CD4-positive, alpha-beta T cell (primary cell): Measurements from ENCODE around the gene GP1BB. TPM values are rescaled to one million over a fixed set of nuclear protein-coding genes. Genes with fewer than 3 reads are reported as not detected.
A peak's percentile ranks its signal among the peaks of the same experiment; 100 is the strongest.

Experiments used
- ATAC-seq: fragments of 200-7000 bp; cut with Tn5 transposase; one replicate; pipeline ENCODE4 v1.10.0; 2022; ENCODE audit warnings: mild to moderate bottlenecking; ENCODE audit not compliant: poor library complexity
- CTCF ChIA-PET: fragments of 350-600 bp; sonication (Branson Sonifier 250); formaldehyde crosslinking; loops from one replicate; lab custom pipeline; 2021; ENCODE audit warnings: antibody characterized with exemption, inconsistent platforms; lab: Charles Lee
- POLR2A ChIA-PET: fragments of 350-600 bp; sonication (Branson Sonifier 250); formaldehyde crosslinking; loops from one replicate; lab custom pipeline; 2021; ENCODE audit warnings: antibody characterized with exemption, inconsistent platforms; lab: Charles Lee
- DNase-seq, 14 experiments: peaks; one replicate each; pipeline ENCODE4 v3.0.0-alpha.2; 2013 to 2020; ENCODE audit warnings: mixed read lengths in 2 of 14
- H3K27ac ChIP-seq, 2 donors: one replicate each; pipeline versions ENCODE4 v1.5.1 to v1.7.0; 2013; ENCODE audit warnings: low read length in 2 of 2, low read depth in 1 of 2, mild to moderate bottlenecking in 1 of 2
- H3K27me3 ChIP-seq, 2 experiments: 1 replicate in 1 of 2; 2 replicates in 1 of 2; pipeline versions ENCODE4 v1.6.1 to v1.7.0; 2013; ENCODE audit warnings: low read length in 2 of 2, control low read depth in 1 of 2, mild to moderate bottlenecking in 1 of 2, moderate library complexity in 1 of 2; ENCODE audit not compliant: insufficient read depth in 2 of 2, control insufficient read depth in 1 of 2
- H3K36me3 ChIP-seq: one replicate; pipeline ENCODE4 v1.6.1; 2013; ENCODE audit warnings: low read length, control low read depth; ENCODE audit not compliant: insufficient read depth
- H3K4me1 ChIP-seq: one replicate; pipeline ENCODE4 v1.6.1; 2013; ENCODE audit warnings: low read length, control low read depth; ENCODE audit not compliant: insufficient read depth
- H3K4me3 ChIP-seq: one replicate; pipeline ENCODE4 v1.5.1; 2013; ENCODE audit warnings: mild to moderate bottlenecking, low read length, moderate library complexity
- H3K9me3 ChIP-seq, 2 experiments: 1 replicate in 1 of 2; 2 replicates in 1 of 2; pipeline versions ENCODE4 v1.6.1 to v1.7.0; 2013; ENCODE audit warnings: low read length in 2 of 2, mild to moderate bottlenecking in 2 of 2, control low read depth in 1 of 2, moderate library complexity in 1 of 2; ENCODE audit not compliant: control insufficient read depth in 1 of 2, insufficient read depth in 1 of 2
- H3K27ac Mint-ChIP-seq: one replicate; pipeline ENCODE4 v1.8.0; 2020; ENCODE audit warnings: mixed read lengths
- H3K27me3 Mint-ChIP-seq: one replicate; pipeline ENCODE4 v1.8.0; 2021; ENCODE audit warnings: mixed read lengths
- H3K36me3 Mint-ChIP-seq: one replicate; pipeline ENCODE4 v1.8.0; 2021; ENCODE audit warnings: low read depth, mixed read lengths
- H3K4me1 Mint-ChIP-seq: one replicate; pipeline ENCODE4 v1.8.0; 2021; ENCODE audit warnings: low read depth, mixed read lengths
- H3K4me3 Mint-ChIP-seq: one replicate; pipeline ENCODE4 v1.8.0; 2020; ENCODE audit warnings: mild to moderate bottlenecking, mixed read lengths
- H3K9me3 Mint-ChIP-seq: one replicate; pipeline ENCODE4 v1.8.0; 2020; ENCODE audit warnings: mixed read lengths
- intact Hi-C, 2 experiments: fragments of 100-400 bp; cut with DNase I in 1 of 2; cut with micrococcal nuclease in 1 of 2; formaldehyde crosslinking; loops; one replicate each; pipeline versions ENCODE4 v1.15.1 to v1.9.0; 2023 to 2025; cut with DNase I, micrococcal nuclease
- total RNA-seq, 174 experiments: library from RNA in 2 of 174; stranded (reverse) in 2 of 174; gene quantifications; one replicate each; pipeline ENCODE4 v1.2.3 and lab custom pipeline; 2021 to 2026
- TF ChIP-seq, protein P1 (sequence below): fragments of 200-600 bp; IDR thresholded peaks from one replicate; pipeline ENCODE4 v1.8.0; 2022; ENCODE audit warnings: antibody characterized with exemption, mild to moderate bottlenecking

The GP1BB gene
- total RNA-seq, 2 experiments from 2014 or later, result 0.22 TPM; not detected in 1

DNA sequence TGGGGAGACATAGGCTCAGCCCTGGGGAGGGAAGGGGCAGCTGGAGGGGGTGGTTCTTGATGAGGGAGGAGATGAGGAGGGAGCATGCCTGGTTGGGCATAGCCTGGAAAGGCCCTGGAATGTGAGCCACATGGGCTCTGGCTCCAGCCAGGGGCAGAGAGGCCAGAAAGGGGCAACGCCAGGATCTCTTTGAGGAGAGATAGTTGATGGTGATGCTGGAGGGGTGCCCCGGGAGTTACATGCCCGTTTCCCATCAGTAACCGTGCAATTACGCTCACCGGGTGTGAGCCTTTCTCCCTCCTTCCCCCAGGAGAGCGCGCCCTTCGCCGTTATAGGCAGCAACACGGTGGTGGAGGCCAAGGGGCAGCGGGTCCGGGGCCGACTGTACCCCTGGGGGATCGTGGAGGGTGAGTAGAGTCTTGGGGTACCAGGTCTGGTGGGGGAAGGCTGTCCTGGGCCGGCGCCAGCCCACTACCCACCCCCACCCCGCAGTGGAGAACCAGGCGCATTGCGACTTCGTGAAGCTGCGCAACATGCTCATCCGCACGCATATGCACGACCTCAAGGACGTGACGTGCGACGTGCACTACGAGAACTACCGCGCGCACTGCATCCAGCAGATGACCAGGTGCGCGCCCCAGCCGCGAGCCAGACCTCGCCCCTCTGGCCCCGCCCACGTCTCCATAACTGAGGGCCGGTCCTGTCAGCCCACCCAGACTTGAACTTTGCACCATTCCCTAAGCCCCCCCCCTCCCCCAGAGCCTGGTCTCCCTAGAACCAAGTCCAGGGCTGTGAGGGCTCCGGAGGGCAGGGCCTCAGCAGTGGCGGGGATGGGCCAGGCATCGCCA lies 1.8 kb upstream of the GP1BB start:
- ATAC-seq (no peak), DNase-seq (no peak)
- TF ChIP-seq, protein P1, sequence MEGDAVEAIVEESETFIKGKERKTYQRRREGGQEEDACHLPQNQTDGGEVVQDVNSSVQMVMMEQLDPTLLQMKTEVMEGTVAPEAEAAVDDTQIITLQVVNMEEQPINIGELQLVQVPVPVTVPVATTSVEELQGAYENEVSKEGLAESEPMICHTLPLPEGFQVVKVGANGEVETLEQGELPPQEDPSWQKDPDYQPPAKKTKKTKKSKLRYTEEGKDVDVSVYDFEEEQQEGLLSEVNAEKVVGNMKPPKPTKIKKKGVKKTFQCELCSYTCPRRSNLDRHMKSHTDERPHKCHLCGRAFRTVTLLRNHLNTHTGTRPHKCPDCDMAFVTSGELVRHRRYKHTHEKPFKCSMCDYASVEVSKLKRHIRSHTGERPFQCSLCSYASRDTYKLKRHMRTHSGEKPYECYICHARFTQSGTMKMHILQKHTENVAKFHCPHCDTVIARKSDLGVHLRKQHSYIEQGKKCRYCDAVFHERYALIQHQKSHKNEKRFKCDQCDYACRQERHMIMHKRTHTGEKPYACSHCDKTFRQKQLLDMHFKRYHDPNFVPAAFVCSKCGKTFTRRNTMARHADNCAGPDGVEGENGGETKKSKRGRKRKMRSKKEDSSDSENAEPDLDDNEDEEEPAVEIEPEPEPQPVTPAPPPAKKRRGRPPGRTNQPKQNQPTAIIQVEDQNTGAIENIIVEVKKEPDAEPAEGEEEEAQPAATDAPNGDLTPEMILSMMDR, result no peak
- intact Hi-C loops, result no loop called here
- ChIA-PET CTCF (interaction anchor here (0.6 to 1.6 kb wide), 2 partner anchors 9 to 191 kb away, joined by 4 to 5 read pairs; no protein-coding TSS in a partner anchor), POLR2A (no interaction called here)
- H3K36me3 ChIP-seq, result no peaks in the 10 kb centered on the region
- peak overlapping the region; percentile 45 for H3K4me3 Mint-ChIP-seq
- H3K4me1 Mint-ChIP-seq, result peaks cover 10% of the 10 kb centered on the region
- no peak overlapping the region for H3K4me3 ChIP-seq
- peaks cover 0 to 24% of the 10 kb centered on the region in 2 experiments for H3K9me3 ChIP-seq
- no peak overlapping the region for H3K27ac Mint-ChIP-seq
- H3K9me3 Mint-ChIP-seq, result no peaks in the 10 kb centered on the region
- H3K27me3 Mint-ChIP-seq, result peaks cover 51% of the 10 kb centered on the region
- peaks cover 42 to 58% of the 10 kb centered on the region in 2 experiments for H3K27me3 ChIP-seq
- no peaks in the 10 kb centered on the region for H3K36me3 Mint-ChIP-seq
- no peak overlapping the region for H3K27ac ChIP-seq
- peaks cover 34% of the 10 kb centered on the region for H3K4me1 ChIP-seq

GRCh38 chr22:19722178-19722981 lies 959 bp upstream of the GP1BB start:
- ChIA-PET POLR2A (no interaction called here), CTCF (interaction anchor here (0.6 to 1.6 kb wide), 2 partner anchors 8 to 191 kb away, joined by 4 to 5 read pairs; no protein-coding TSS in a partner anchor)
- no peak overlapping the region for H3K4me3 ChIP-seq
- DNase-seq (no peak), ATAC-seq (no peak)
- peaks cover 36 to 54% of the 10 kb centered on the region in 2 experiments for H3K27me3 ChIP-seq
- no peak overlapping the region for H3K4me3 Mint-ChIP-seq
- H3K9me3 Mint-ChIP-seq, result no peaks in the 10 kb centered on the region
- no peak overlapping the region for H3K27ac Mint-ChIP-seq
- no peaks in the 10 kb centered on the region for H3K36me3 ChIP-seq
- TF ChIP-seq, protein P1, result no peak
- peaks cover 10% of the 10 kb centered on the region for H3K4me1 Mint-ChIP-seq
- peaks cover 51% of the 10 kb centered on the region for H3K27me3 Mint-ChIP-seq
- intact Hi-C loops, result no loop called here
- H3K27ac ChIP-seq, result no peak overlapping the region
- H3K4me1 ChIP-seq, result peaks cover 32% of the 10 kb centered on the region
- no peaks in the 10 kb centered on the region for H3K36me3 Mint-ChIP-seq
- peaks cover 0 to 24% of the 10 kb centered on the region in 2 experiments for H3K9me3 ChIP-seq

GRCh38 chr22:19722982-19723231 lies 432 bp upstream of the GP1BB start:
- peaks cover 46% of the 10 kb centered on the region for H3K27me3 Mint-ChIP-seq
- Histone ChIP-seq H3K9me3 (peaks cover 0 to 24% of the 10 kb centered on the region in 2 experiments), H3K4me1 (peaks cover 27% of the 10 kb centered on the region), H3K36me3 (no peaks in the 10 kb centered on the region), H3K27me3 (peaks cover 36 to 54% of the 10 kb centered on the region in 2 experiments), H3K4me3 (no peak overlapping the region), H3K27ac (no peak overlapping the region)
- ChIA-PET CTCF (no interaction called here), POLR2A (no interaction called here)
- H3K4me1 Mint-ChIP-seq, result peaks cover 5% of the 10 kb centered on the region
- ATAC-seq, result no peak
- intact Hi-C loops, result no loop called here
- H3K27ac Mint-ChIP-seq, result no peak overlapping the region
- TF ChIP-seq, protein P1, result no peak
- no peaks in the 10 kb centered on the region for H3K36me3 Mint-ChIP-seq
- DNase-seq, result no peak
- H3K9me3 Mint-ChIP-seq, result no peaks in the 10 kb centered on the region
- H3K4me3 Mint-ChIP-seq, result no peak overlapping the region
